Left lung (tissue), 10 donors: ENCODE measurements around the gene ARFRP1. TPM values are rescaled to one million over a fixed set of nuclear protein-coding genes. Genes with fewer than 3 reads are reported as not detected.
A peak's percentile ranks its signal among the peaks of the same experiment; 100 is the strongest.

Experiments used
- ATAC-seq: fragments of 200-7000 bp; cut with Tn5 transposase; one replicate; pipeline ENCODE4 v1.9.1; 2020; ENCODE audit warnings: moderate library complexity
- DNase-seq, 4 donors: peaks; one replicate each; pipeline ENCODE4 v3.0.0-alpha.2; 2013 to 2020
- H3K27ac ChIP-seq, 2 donors: fragments of 200-600 bp; sonication (generic) in 1 of 2; one replicate each; pipeline versions ENCODE4 v1.5.0 to v1.8.0; 2020 to 2021
- H3K27me3 ChIP-seq, 2 donors: fragments of 200-600 bp; sonication (generic) in 1 of 2; one replicate each; pipeline versions ENCODE4 v1.5.0 to v1.8.0; 2020 to 2021
- H3K36me3 ChIP-seq, 2 donors: fragments of 200-600 bp; sonication (generic) in 1 of 2; one replicate each; pipeline versions ENCODE4 v1.5.0 to v1.8.0; 2020 to 2021
- H3K4me1 ChIP-seq, 2 donors: fragments of 200-600 bp; one replicate each; pipeline ENCODE4 v1.8.0; 2021
- H3K4me3 ChIP-seq, 2 donors: fragments of 200-600 bp; sonication (generic) in 1 of 2; one replicate each; pipeline versions ENCODE4 v1.5.0 to v1.8.0; 2020 to 2021; ENCODE audit warnings: mild to moderate bottlenecking in 1 of 2
- H3K9me3 ChIP-seq, 2 donors: fragments of 200-600 bp; sonication (generic) in 1 of 2; one replicate each; pipeline versions ENCODE4 v1.5.0 to v1.8.0; 2020 to 2021
- intact Hi-C, 2 donors: fragments of 100-400 bp; cut with DNase I; formaldehyde crosslinking; loops; one replicate each; pipeline versions ENCODE4 v1.11.2 to v1.14.2; 2022
- polyA plus RNA-seq, 6 donors: library from polyadenylated mRNA; unstranded; fragments of 120-200 nt; gene quantifications; one replicate each; pipeline ENCODE4 v1.2.1, GENCODE V29; 2013; ENCODE audit not compliant: insufficient read length in 6 of 6
- total RNA-seq, 2 donors: library from RNA; stranded (reverse); fragmentation: NEBNext Ultra II Directional; extraction: Animal tissue kit (Norgen Biotek cat#: 25700); gene quantifications; one replicate each; pipeline ENCODE4 v1.2.1, GENCODE V29; 2021
- TF ChIP-seq, protein P1 (sequence below), 2 donors: fragments of 200-600 bp; sonication (generic) in 1 of 2; IDR thresholded peaks; one replicate each; pipeline versions ENCODE4 v1.5.0 to v1.8.0; 2021; ENCODE audit warnings: antibody characterized with exemption in 2 of 2
- donor health status: DM: no; HTN: yes; CAD: no.
- donor health status: DM: no; HTN: no; CAD: no.

Gene ARFRP1
- total and polyA plus RNA-seq, 8 donors: 29.1 to 46.9 (median 32.8) TPM

- no peak overlapping the region for H3K4me3 ChIP-seq
- DNase-seq: peak in 1 of 4 donors; percentile 76
- TF ChIP-seq, protein P1, sequence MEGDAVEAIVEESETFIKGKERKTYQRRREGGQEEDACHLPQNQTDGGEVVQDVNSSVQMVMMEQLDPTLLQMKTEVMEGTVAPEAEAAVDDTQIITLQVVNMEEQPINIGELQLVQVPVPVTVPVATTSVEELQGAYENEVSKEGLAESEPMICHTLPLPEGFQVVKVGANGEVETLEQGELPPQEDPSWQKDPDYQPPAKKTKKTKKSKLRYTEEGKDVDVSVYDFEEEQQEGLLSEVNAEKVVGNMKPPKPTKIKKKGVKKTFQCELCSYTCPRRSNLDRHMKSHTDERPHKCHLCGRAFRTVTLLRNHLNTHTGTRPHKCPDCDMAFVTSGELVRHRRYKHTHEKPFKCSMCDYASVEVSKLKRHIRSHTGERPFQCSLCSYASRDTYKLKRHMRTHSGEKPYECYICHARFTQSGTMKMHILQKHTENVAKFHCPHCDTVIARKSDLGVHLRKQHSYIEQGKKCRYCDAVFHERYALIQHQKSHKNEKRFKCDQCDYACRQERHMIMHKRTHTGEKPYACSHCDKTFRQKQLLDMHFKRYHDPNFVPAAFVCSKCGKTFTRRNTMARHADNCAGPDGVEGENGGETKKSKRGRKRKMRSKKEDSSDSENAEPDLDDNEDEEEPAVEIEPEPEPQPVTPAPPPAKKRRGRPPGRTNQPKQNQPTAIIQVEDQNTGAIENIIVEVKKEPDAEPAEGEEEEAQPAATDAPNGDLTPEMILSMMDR (IDR thresholded peaks at IDR 0.05): no peak
- H3K9me3 ChIP-seq: no peaks in the 10 kb centered on the region
- no peaks in the 10 kb centered on the region for H3K27me3 ChIP-seq
- peaks cover 0 to 33% of the 10 kb centered on the region in 2 donors for H3K36me3 ChIP-seq
- H3K27ac ChIP-seq: no peak overlapping the region
- intact Hi-C loops: no loop called here
- H3K4me1 ChIP-seq: peaks cover under 1 to 4% of the 10 kb centered on the region in 2 donors
- no peak for ATAC-seq
Measured at GRCh38 chr20:63746751-63747315, 39.1 kb upstream of the ARFRP1 start.

DNA sequence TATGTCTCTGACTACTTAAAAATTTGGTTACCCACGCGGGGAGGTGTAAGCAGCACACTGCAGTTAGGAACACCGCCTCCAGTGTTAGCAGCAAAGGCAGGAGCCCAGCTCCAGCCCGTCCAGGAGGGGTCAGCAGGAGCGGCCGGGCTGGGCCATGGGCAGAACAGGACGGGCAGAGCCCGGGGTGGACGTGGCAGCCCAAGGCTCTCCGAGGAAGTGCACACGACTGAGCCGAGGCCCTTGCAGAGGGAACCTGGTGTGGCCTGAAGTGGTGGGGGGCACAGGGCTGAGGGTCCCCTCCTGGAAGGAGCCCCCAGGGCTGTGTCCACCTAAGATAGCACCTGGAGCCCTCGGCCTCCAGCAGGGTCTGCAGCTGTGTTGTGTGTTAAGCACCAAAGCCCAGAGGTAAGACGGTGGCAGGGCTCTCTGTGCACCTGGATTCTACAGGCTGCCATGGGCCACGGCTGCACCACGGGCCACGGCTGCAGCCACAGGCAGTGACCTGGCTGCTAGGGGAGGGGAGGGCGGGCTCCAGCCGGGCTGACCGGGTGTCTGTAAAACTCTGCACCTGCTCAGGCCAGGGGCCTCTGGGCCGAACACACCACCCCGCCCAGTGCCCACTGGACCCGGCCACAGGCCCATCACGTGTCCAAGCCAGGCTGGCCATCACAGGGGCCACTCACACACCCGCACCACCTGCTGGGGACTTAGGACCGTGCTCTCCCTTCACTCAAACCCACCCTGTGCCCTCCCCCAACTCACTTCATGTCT is 38.4 kb upstream of the ARFRP1 start:
- H3K4me1 ChIP-seq: peaks cover 7 to 11% of the 10 kb centered on the region in 2 donors
- intact Hi-C loops: no loop called here
- H3K27me3 ChIP-seq: no peaks in the 10 kb centered on the region
- H3K27ac ChIP-seq: no peak overlapping the region
- TF ChIP-seq, protein P1 (IDR thresholded peaks at IDR 0.05): no peak
- no peaks in the 10 kb centered on the region for H3K9me3 ChIP-seq
- H3K4me3 ChIP-seq: no peak overlapping the region
- peaks cover 0 to 39% of the 10 kb centered on the region in 2 donors for H3K36me3 ChIP-seq
- DNase-seq: peak in 1 of 4 donors; percentile 71
- ATAC-seq: no peak

DNA sequence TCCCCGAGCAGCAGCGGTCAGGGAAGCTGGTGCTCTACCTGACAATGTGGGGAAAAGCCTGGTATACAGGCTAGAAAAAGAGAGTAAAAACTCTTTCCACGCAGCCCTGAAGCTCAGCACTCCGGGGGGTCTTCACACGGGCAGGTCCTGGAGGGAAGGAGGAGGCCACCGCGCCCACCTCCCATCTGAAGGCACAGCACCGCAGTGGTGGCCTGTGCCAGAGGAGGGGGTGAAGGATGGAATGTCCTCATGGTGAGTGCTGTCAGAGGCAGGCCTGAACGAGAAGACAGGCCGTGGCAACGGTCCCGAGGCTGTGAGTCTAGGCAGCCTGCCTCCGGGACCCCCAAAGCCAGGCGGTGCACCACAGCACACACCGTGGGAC is 37.6 kb upstream of the ARFRP1 start:
- Histone ChIP-seq H3K36me3 (peaks cover 0 to 39% of the 10 kb centered on the region in 2 donors), H3K4me1 (peaks cover 11 to 19% of the 10 kb centered on the region in 2 donors), H3K4me3 (no peak overlapping the region), H3K27ac (no peak overlapping the region), H3K27me3 (no peaks in the 10 kb centered on the region), H3K9me3 (no peaks in the 10 kb centered on the region)
- ATAC-seq (no peak), DNase-seq (peak in 1 of 4 donors; percentile 69)
- TF ChIP-seq, protein P1 (IDR thresholded peaks at IDR 0.05): no peak
- intact Hi-C loops: no loop called here

- no peak for ATAC-seq
- Histone ChIP-seq H3K27ac (no peak overlapping the region), H3K36me3 (peaks cover 0 to 39% of the 10 kb centered on the region in 2 donors), H3K9me3 (no peaks in the 10 kb centered on the region), H3K4me1 (peaks cover 11 to 22% of the 10 kb centered on the region in 2 donors), H3K4me3 (no peak overlapping the region), H3K27me3 (no peaks in the 10 kb centered on the region)
- TF ChIP-seq, protein P1 (IDR thresholded peaks at IDR 0.05): no peak
- intact Hi-C loops: no loop called here
- DNase-seq: peak in 1 of 4 donors; percentile 61
Measured at GRCh38 chr20:63744574-63745423, 37.0 kb upstream of the ARFRP1 start.
